Measurements from ENCODE around the gene ATMIN. TPM values are rescaled to one million over a fixed set of nuclear protein-coding genes. Genes with fewer than 3 reads are reported as not detected.

The ATMIN gene, protein sequence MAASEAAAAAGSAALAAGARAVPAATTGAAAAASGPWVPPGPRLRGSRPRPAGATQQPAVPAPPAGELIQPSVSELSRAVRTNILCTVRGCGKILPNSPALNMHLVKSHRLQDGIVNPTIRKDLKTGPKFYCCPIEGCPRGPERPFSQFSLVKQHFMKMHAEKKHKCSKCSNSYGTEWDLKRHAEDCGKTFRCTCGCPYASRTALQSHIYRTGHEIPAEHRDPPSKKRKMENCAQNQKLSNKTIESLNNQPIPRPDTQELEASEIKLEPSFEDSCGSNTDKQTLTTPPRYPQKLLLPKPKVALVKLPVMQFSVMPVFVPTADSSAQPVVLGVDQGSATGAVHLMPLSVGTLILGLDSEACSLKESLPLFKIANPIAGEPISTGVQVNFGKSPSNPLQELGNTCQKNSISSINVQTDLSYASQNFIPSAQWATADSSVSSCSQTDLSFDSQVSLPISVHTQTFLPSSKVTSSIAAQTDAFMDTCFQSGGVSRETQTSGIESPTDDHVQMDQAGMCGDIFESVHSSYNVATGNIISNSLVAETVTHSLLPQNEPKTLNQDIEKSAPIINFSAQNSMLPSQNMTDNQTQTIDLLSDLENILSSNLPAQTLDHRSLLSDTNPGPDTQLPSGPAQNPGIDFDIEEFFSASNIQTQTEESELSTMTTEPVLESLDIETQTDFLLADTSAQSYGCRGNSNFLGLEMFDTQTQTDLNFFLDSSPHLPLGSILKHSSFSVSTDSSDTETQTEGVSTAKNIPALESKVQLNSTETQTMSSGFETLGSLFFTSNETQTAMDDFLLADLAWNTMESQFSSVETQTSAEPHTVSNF
- total RNA-seq = 10 to 100 TPM; 30.7 to 31.1 TPM
- polyA plus RNA-seq (ENCODE audit: insufficient read length in 6 of 6) = 10 to 100 TPM; 38.3 to 45.0 (median 40.7) TPM
- long read RNA-seq, donor 1, full-length matches to known transcripts = 23 of 23 reads
- long read RNA-seq, donor 1, partial matches to known transcripts = 0 of 23 reads
- long read RNA-seq, donor 1, other reads (novel, unspliced or antisense) = 0 of 23 reads
- long read RNA-seq, donor 2, full-length matches to known transcripts = 19 of 26 reads
- long read RNA-seq, donor 2, partial matches to known transcripts = 7 of 26 reads
- long read RNA-seq, donor 2, other reads (novel, unspliced or antisense) = 0 of 26 reads
- long read RNA-seq, donor 3, full-length matches to known transcripts = 15 of 15 reads
- long read RNA-seq, donor 3, partial matches to known transcripts = 0 of 15 reads
- long read RNA-seq, donor 3, other reads (novel, unspliced or antisense) = 0 of 15 reads
- long read RNA-seq, donor 4, partial matches to known transcripts = 0 of 2 reads
- long read RNA-seq, donor 4, other reads (novel, unspliced or antisense) = 2 of 2 reads
- long read RNA-seq, donor 5, full-length matches to known transcripts = 17 of 17 reads
- long read RNA-seq, donor 5, partial matches to known transcripts = 0 of 17 reads
- long read RNA-seq, donor 5, other reads (novel, unspliced or antisense) = 0 of 17 reads
- long read RNA-seq, donor 6, full-length matches to known transcripts = 15 of 15 reads
- long read RNA-seq, donor 6, partial matches to known transcripts = 0 of 15 reads
- long read RNA-seq, donor 6, other reads (novel, unspliced or antisense) = 0 of 15 reads
- long read RNA-seq, donor 7, full-length matches to known transcripts = 7 of 7 reads
- long read RNA-seq, donor 7, partial matches to known transcripts = 0 of 7 reads
- long read RNA-seq, donor 7, other reads (novel, unspliced or antisense) = 0 of 7 reads
- long read RNA-seq, donor 8, full-length matches to known transcripts = 21 of 80 reads
- long read RNA-seq, donor 8, partial matches to known transcripts = 5 of 80 reads
- long read RNA-seq, donor 8, other reads (novel, unspliced or antisense) = 54 of 80 reads
- long read RNA-seq, donor 9 = 0 reads
- long read RNA-seq, donor 10, full-length matches to known transcripts = 1 of 3 reads
- long read RNA-seq, donor 10, partial matches to known transcripts = 0 of 3 reads
- long read RNA-seq, donor 10, other reads (novel, unspliced or antisense) = 2 of 3 reads
- long read RNA-seq, donor 11 = 0 reads
- long read RNA-seq, donor 12, full-length matches to known transcripts = 13 of 13 reads
- long read RNA-seq, donor 12, partial matches to known transcripts = 0 of 13 reads
- long read RNA-seq, donor 12, other reads (novel, unspliced or antisense) = 0 of 13 reads

DNA sequence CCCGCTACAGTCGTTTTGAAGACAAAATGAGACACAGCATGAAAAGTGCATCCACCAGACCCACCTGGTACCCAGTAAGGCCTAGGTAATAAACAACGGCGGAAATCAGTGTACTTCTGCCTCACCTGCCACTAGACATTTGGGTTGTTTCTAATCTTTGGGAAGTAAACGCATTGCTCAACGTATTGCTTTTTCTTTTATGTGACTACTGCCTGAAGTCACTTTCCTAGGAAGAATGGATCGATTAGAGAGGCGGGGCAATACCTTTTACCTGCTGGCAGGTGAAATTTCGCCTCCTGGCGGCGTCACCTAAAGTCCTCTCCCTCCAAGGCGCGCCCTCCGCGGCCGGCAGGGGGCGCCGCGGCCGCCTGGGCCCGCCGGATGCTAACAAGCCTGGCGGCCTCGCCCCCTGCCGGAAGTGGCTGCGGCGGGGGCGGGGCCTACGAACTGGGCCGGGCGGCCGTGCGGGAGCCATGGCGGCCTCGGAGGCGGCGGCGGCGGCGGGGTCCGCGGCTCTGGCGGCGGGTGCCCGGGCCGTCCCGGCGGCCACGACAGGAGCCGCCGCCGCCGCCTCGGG is at the start of gene ATMIN:
TSS of gene ATMIN (plus strand) at position 445 of the 577 bp plus-strand sequence. CDS start at position 474, 29 bp downstream.
- peaks cover 9 to 28% of the 10 kb centered on the region in 2 donors for H3K4me1 ChIP-seq
- no peaks in the 10 kb centered on the region for H3K27me3 ChIP-seq
- ATAC-seq = peak; percentile 100
- peak within 1 kb of the TSS; percentile 55 to 72 for H3K4me3 ChIP-seq
- intact Hi-C loops (cut with DNase I) = no loop called here
- peak; percentile 82 to 97 (median 90) for DNase-seq
- no peaks in the 10 kb centered on the region for H3K9me3 ChIP-seq
- H3K27ac ChIP-seq = peak within 1 kb of the TSS; percentile 33 to 66
- no peaks in the 10 kb centered on the region for H3K36me3 ChIP-seq
- TF ChIP-seq, protein P1, sequence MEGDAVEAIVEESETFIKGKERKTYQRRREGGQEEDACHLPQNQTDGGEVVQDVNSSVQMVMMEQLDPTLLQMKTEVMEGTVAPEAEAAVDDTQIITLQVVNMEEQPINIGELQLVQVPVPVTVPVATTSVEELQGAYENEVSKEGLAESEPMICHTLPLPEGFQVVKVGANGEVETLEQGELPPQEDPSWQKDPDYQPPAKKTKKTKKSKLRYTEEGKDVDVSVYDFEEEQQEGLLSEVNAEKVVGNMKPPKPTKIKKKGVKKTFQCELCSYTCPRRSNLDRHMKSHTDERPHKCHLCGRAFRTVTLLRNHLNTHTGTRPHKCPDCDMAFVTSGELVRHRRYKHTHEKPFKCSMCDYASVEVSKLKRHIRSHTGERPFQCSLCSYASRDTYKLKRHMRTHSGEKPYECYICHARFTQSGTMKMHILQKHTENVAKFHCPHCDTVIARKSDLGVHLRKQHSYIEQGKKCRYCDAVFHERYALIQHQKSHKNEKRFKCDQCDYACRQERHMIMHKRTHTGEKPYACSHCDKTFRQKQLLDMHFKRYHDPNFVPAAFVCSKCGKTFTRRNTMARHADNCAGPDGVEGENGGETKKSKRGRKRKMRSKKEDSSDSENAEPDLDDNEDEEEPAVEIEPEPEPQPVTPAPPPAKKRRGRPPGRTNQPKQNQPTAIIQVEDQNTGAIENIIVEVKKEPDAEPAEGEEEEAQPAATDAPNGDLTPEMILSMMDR (IDR thresholded peaks at IDR 0.05) = peak; percentile 95 to 98

GRCh38 chr16:80986557-80986956 is 49.1 kb upstream of the ATMIN start:
- intact Hi-C loops (cut with DNase I) = no loop called here
- no peak for ATAC-seq
- no peak overlapping the region for H3K27ac ChIP-seq

DNA sequence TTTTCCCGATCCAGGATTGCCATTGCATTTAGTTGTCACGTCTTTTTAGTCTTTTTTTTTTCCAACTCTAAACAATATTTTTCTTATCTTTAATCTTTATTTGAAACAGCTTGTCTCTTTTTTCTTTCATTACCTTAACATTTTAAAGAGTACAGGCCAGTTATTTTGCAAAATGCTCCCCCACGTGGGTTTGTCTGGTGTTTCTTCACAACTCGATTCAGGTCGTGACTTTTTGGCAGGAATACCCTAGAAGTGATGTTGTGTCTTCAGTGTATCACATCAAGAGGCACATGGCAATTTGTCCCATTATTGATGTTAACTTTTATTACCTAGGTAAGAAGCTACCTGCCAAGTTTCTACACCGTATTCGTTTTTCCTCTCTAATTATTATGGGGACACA is 46.9 kb upstream of the ATMIN start:
- no peaks in the 10 kb centered on the region for H3K9me3 ChIP-seq
- no peak for ATAC-seq
- no peak overlapping the region for H3K27ac ChIP-seq
- H3K4me3 ChIP-seq = no peak overlapping the region
- no peak for DNase-seq
- TF ChIP-seq, protein P1 (IDR thresholded peaks at IDR 0.05) = no peak
- no peaks in the 10 kb centered on the region for H3K27me3 ChIP-seq
- intact Hi-C loops (cut with DNase I) = no loop called here
- H3K36me3 ChIP-seq = peaks cover 0 to 13% of the 10 kb centered on the region in 2 donors
- no peaks in the 10 kb centered on the region for H3K4me1 ChIP-seq

More at GRCh38 chr16:80986557-80986956, 49.1 kb upstream of the ATMIN start:
- TF ChIP-seq, protein P1 (IDR thresholded peaks at IDR 0.05) = no peak
- H3K4me3 ChIP-seq = no peak overlapping the region
- no peaks in the 10 kb centered on the region for H3K27me3 ChIP-seq
- H3K9me3 ChIP-seq = no peaks in the 10 kb centered on the region
- H3K4me1 ChIP-seq = no peaks in the 10 kb centered on the region
- DNase-seq = no peak
- H3K36me3 ChIP-seq = peaks cover 0 to 12% of the 10 kb centered on the region in 2 donors

GRCh38 chr16:80989801-80990200 is 45.8 kb upstream of the ATMIN start:
- H3K36me3 ChIP-seq = peaks cover 0 to 13% of the 10 kb centered on the region in 2 donors
- no peaks in the 10 kb centered on the region for H3K9me3 ChIP-seq
- no peak for DNase-seq
- H3K27me3 ChIP-seq = no peaks in the 10 kb centered on the region
- intact Hi-C loops (cut with DNase I) = no loop called here
- ATAC-seq = no peak
- H3K4me1 ChIP-seq = no peaks in the 10 kb centered on the region
- TF ChIP-seq, protein P1 (IDR thresholded peaks at IDR 0.05) = no peak
- H3K27ac ChIP-seq = no peak overlapping the region
- H3K4me3 ChIP-seq = no peak overlapping the region
